HG03064 (cell line): ENCODE data around the gene TCEA2.

Experiments
- ATAC-seq: cut with Tn5 transposase; IDR thresholded peaks from one replicate; pipeline ENCODE4 v1.9.1; 2021; ENCODE audit warnings: low read depth; ENCODE audit not compliant: unreplicated experiment

The TCEA2 gene

GRCh38 chr20:64047968-64048401 lies 15.0 kb upstream of the TCEA2 start:
- ATAC-seq, result no peak

GRCh38 chr20:64048402-64049044 lies 14.5 kb upstream of the TCEA2 start:
- ATAC-seq, result no peak

GRCh38 chr20:64049060-64049877 lies 13.7 kb upstream of the TCEA2 start, which contains the start of gene SOX18:
SOX18 (minus strand) TSS chr20:64049639; CDS start chr20:64049516, 123 bp downstream.
- ATAC-seq, result no peak

GRCh38 chr20:64049878-64050260 lies 13.1 kb upstream of the TCEA2 start:
- no peak for ATAC-seq

- no peak for ATAC-seq
Observed at GRCh38 chr20:64050261-64051032, 12.6 kb upstream of the TCEA2 start.

GRCh38 chr20:64051033-64051452 lies 12.0 kb upstream of the TCEA2 start:
- no peak for ATAC-seq

- no peak for ATAC-seq
Observed at GRCh38 chr20:64051561-64052325, 11.3 kb upstream of the TCEA2 start.

GRCh38 chr20:64052326-64052722 lies 10.7 kb upstream of the TCEA2 start:
- ATAC-seq, result no peak

- no peak for ATAC-seq
Observed at GRCh38 chr20:64052987-64053840, 9.8 kb upstream of the TCEA2 start.

GRCh38 chr20:64053841-64054661 lies 8.9 kb upstream of the TCEA2 start:
- no peak for ATAC-seq

- ATAC-seq, result no peak
Observed at GRCh38 chr20:64055396-64055892, 7.6 kb upstream of the TCEA2 start.

GRCh38 chr20:64055893-64056638 lies 6.9 kb upstream of the TCEA2 start:
- ATAC-seq, result no peak

- ATAC-seq, result no peak
Observed at GRCh38 chr20:64056639-64056888, 6.4 kb upstream of the TCEA2 start.

- ATAC-seq, result no peak
Observed at GRCh38 chr20:64056889-64057627, 5.9 kb upstream of the TCEA2 start.

GRCh38 chr20:64057628-64058498 lies 5.1 kb upstream of the TCEA2 start:
- no peak for ATAC-seq

GRCh38 chr20:64058536-64058935 lies 4.5 kb upstream of the TCEA2 start:
- no peak for ATAC-seq

- ATAC-seq, result no peak
Observed at GRCh38 chr20:64062276-64062595, 762 bp upstream of the TCEA2 start.
